OCI-LY3 (cell line): Measurements from ENCODE around the gene KRTAP5-10.

ENCODE experiments used
- H2AFZ ChIP-seq: fragments of 200-600, 300-600 bp; shearing (Covaris generic); 2 replicates; pipeline ENCODE4 v1.6.0; 2014; ENCODE audit warnings: antibody characterized with exemption, low read depth, low read length
- H3K27ac ChIP-seq: fragments of 200-600, 300-600 bp; sonication (generic); 2 replicates; pipeline ENCODE4 v1.5.1; 2014; ENCODE audit warnings: mild to moderate bottlenecking, low read length, moderate library complexity, mixed read lengths
- H3K27me3 ChIP-seq: fragments of 200-600, 300-600 bp; sonication (generic); 2 replicates; pipeline ENCODE4 v1.6.1; 2014; ENCODE audit warnings: low read depth, low read length, mixed read lengths
- H3K36me3 ChIP-seq: fragments of 200-600, 300-600 bp; sonication (generic); replicated peaks from 2 replicates; pipeline ENCODE3; 2014; ENCODE audit warnings: low read depth, low read length, mixed read lengths
- H3K4me1 ChIP-seq: fragments of 300-600, 200-600 bp; sonication (generic); 2 replicates; pipeline ENCODE4 v1.6.1; 2014; ENCODE audit warnings: low read length, mixed read lengths
- H3K4me2 ChIP-seq: fragments of 200-600, 300-600 bp; sonication (generic); 2 replicates; pipeline ENCODE4 v1.6.1; 2014; ENCODE audit warnings: low read length, mixed read lengths
- H3K4me3 ChIP-seq: fragments of 300-600, 200-600 bp; sonication (generic); 2 replicates; pipeline ENCODE4 v1.5.1; 2014; ENCODE audit warnings: antibody characterized with exemption, mild to moderate bottlenecking, low read length, moderate library complexity
- H3K79me2 ChIP-seq: fragments of 300-600, 200-600 bp; shearing (Covaris generic); 2 replicates; pipeline ENCODE4 v1.6.1; 2014; ENCODE audit warnings: mild to moderate bottlenecking, low read length, mixed read lengths
- H3K9ac ChIP-seq: fragments of 300-600, 200-600 bp; shearing (Covaris generic); 2 replicates; pipeline ENCODE4 v1.6.0; 2014; ENCODE audit warnings: mild to moderate bottlenecking, low read length, moderate library complexity
- H3K9me3 ChIP-seq: fragments of 200-600, 300-600 bp; shearing (Covaris generic); 2 replicates; pipeline ENCODE4 v1.6.1; 2014; ENCODE audit warnings: low read length, mixed read lengths; ENCODE audit not compliant: insufficient read depth
- H4K20me1 ChIP-seq: fragments of 200-600, 300-600 bp; sonication (generic); 2 replicates; pipeline ENCODE4 v1.6.1; 2016; ENCODE audit warnings: low read length, mixed read lengths; ENCODE audit not compliant: insufficient read depth
- CTCF ChIP-seq: fragments of 200-600, 300-600 bp; sonication (generic); IDR thresholded peaks from 2 replicates; pipeline ENCODE4 v1.5.1; 2014; ENCODE audit warnings: antibody characterized with exemption, low read length, low read depth
- EZH2phosphoT487 ChIP-seq: fragments of 200-600 bp; shearing (Covaris generic); IDR thresholded peaks from 2 replicates; pipeline ENCODE4 v1.6.1; 2018; ENCODE audit warnings: antibody characterized with exemption, mixed run types, low read depth

The KRTAP5-10 gene

GRCh38 chr11:71554996-71555395 is 10.4 kb upstream of the KRTAP5-10 start:
- Histone ChIP-seq H3K36me3 (no peaks in the 10 kb centered on the region), H2AFZ (no peak overlapping the region), H4K20me1 (no peaks in the 10 kb centered on the region), H3K9me3 (no peaks in the 10 kb centered on the region), H3K27me3 (peaks cover 14% of the 10 kb centered on the region), H3K9ac (no peak overlapping the region), H3K4me3 (no peak overlapping the region), H3K4me1 (peaks cover 25% of the 10 kb centered on the region), H3K4me2 (no peak overlapping the region), H3K79me2 (no peaks in the 10 kb centered on the region), H3K27ac (no peak overlapping the region)
- TF ChIP-seq EZH2phosphoT487 (no peak), CTCF (no peak)

GRCh38 chr11:71555508-71555907 is 9.9 kb upstream of the KRTAP5-10 start:
- H3K9me3 ChIP-seq: no peaks in the 10 kb centered on the region
- H2AFZ ChIP-seq: no peak overlapping the region
- no peaks in the 10 kb centered on the region for H3K36me3 ChIP-seq
- no peak overlapping the region for H3K4me2 ChIP-seq
- TF ChIP-seq CTCF (no peak), EZH2phosphoT487 (no peak)
- no peak overlapping the region for H3K9ac ChIP-seq
- H3K4me3 ChIP-seq: no peak overlapping the region
- H4K20me1 ChIP-seq: no peaks in the 10 kb centered on the region
- H3K79me2 ChIP-seq: no peaks in the 10 kb centered on the region
- no peak overlapping the region for H3K27ac ChIP-seq
- peaks cover 20% of the 10 kb centered on the region for H3K4me1 ChIP-seq
- peaks cover 8% of the 10 kb centered on the region; the same call in 1 of the 2 replicates for H3K27me3 ChIP-seq

GRCh38 chr11:71556018-71556417 is 9.3 kb upstream of the KRTAP5-10 start:
- Histone ChIP-seq H3K9me3 (no peaks in the 10 kb centered on the region), H3K27ac (no peak overlapping the region), H3K9ac (no peak overlapping the region), H3K27me3 (peaks cover 4% of the 10 kb centered on the region; the same call in 1 of the 2 replicates), H3K79me2 (no peaks in the 10 kb centered on the region), H3K4me2 (no peak overlapping the region), H3K4me1 (peaks cover 15% of the 10 kb centered on the region), H3K36me3 (no peaks in the 10 kb centered on the region), H3K4me3 (no peak overlapping the region), H4K20me1 (no peaks in the 10 kb centered on the region), H2AFZ (no peak overlapping the region)
- no peak for TF ChIP-seq EZH2phosphoT487
- no peak for TF ChIP-seq CTCF

DNA sequence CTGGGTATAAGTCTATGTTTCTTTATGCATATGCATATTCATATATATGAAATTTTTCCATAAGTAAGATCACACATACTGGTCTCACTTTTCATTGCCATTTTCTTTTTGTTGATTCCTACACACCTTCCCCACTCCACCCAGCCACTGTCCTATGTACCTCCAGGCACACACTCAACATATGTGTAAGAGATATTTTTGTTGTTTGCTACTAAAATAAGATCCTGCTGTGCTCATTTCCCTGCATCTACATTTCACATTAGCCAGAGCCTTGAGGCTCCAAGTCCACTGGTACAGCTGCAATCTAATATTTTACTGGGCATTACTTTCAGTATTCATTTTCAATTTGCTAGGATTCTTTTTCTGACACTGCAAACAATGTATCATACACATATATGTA is 8.1 kb upstream of the KRTAP5-10 start:
- no peaks in the 10 kb centered on the region for H4K20me1 ChIP-seq
- no peak overlapping the region for H3K27ac ChIP-seq
- H3K4me2 ChIP-seq: no peak overlapping the region
- H3K4me3 ChIP-seq: no peak overlapping the region
- TF ChIP-seq EZH2phosphoT487 (no peak), CTCF (no peak)
- peaks cover 2% of the 10 kb centered on the region for H3K4me1 ChIP-seq
- H3K36me3 ChIP-seq: no peaks in the 10 kb centered on the region
- H3K27me3 ChIP-seq: peaks cover 14% of the 10 kb centered on the region
- H2AFZ ChIP-seq: no peak overlapping the region
- no peaks in the 10 kb centered on the region for H3K9me3 ChIP-seq
- H3K79me2 ChIP-seq: no peaks in the 10 kb centered on the region
- no peak overlapping the region for H3K9ac ChIP-seq
